ENCODE results near the gene TRAF2. TPM values are rescaled to one million over a fixed set of nuclear protein-coding genes. Genes with fewer than 3 reads are reported as not detected.
A peak's percentile ranks its signal among the peaks of the same experiment; 100 is the strongest.

The TRAF2 gene
- total RNA-seq, 2 donors from 2014 or later: 5.2 to 30.7 TPM

GRCh38 chr9:136958473-136958872 is 72.2 kb downstream of the TRAF2 start:
- H3K4me3 ChIP-seq: no peak overlapping the region
- 80 to 83% methylated on average over 4 to 6 of the region's 7 CpGs for WGBS, 2 donors

GRCh38 chr9:136958898-136959850 is 72.9 kb downstream of the TRAF2 start:
- Histone ChIP-seq H3K27me3 (no peaks in the 10 kb centered on the region), H3K9me3 (no peaks in the 10 kb centered on the region), H3K4me1 (no peaks in the 10 kb centered on the region), H3K36me3 (replicated peaks in 1 of 2; ENCODE audit: insufficient read depth in 1 of 2, low read depth in 2 of 2) (no peaks in the 10 kb centered on the region), H3K27ac (no peak overlapping the region), H3K4me3 (no peak overlapping the region)
- ATAC-seq (no peak), DNase-seq (no peak)
- TF ChIP-seq POLR2A (IDR thresholded peaks at IDR 0.05): no peak
- TF ChIP-seq CTCF (IDR thresholded peaks at IDR 0.05): no peak
- intact Hi-C loops (cut with DNase I): no loop called here
- WGBS, 2 donors: 81 to 86% methylated on average over 7 to 27 of the region's 28 CpGs

More at GRCh38 chr9:136958473-136958872, 72.2 kb downstream of the TRAF2 start:
- intact Hi-C loops (cut with DNase I): no loop called here
- Histone ChIP-seq H3K27ac (no peak overlapping the region), H3K27me3 (no peaks in the 10 kb centered on the region), H3K4me1 (no peaks in the 10 kb centered on the region), H3K36me3 (replicated peaks in 1 of 2; ENCODE audit: insufficient read depth in 1 of 2, low read depth in 2 of 2) (no peaks in the 10 kb centered on the region), H3K9me3 (no peaks in the 10 kb centered on the region)
- ATAC-seq (peak; percentile 10), DNase-seq (no peak)
- TF ChIP-seq POLR2A (IDR thresholded peaks at IDR 0.05) (no peak), CTCF (IDR thresholded peaks at IDR 0.05) (no peak)

- no peak for TF ChIP-seq POLR2A (IDR thresholded peaks at IDR 0.05)
- TF ChIP-seq CTCF (IDR thresholded peaks at IDR 0.05): no peak
- Histone ChIP-seq H3K9me3 (no peaks in the 10 kb centered on the region), H3K36me3 (replicated peaks in 1 of 2; ENCODE audit: insufficient read depth in 1 of 2, low read depth in 2 of 2) (no peaks in the 10 kb centered on the region), H3K27ac (no peak overlapping the region), H3K4me3 (no peak overlapping the region), H3K4me1 (no peaks in the 10 kb centered on the region), H3K27me3 (no peaks in the 10 kb centered on the region)
- DNase-seq (no peak), ATAC-seq (no peak)
- WGBS, 2 donors: 77 to 86% methylated on average over 9 to 17 of the region's 19 CpGs
- intact Hi-C loops (cut with DNase I): no loop called here
Observed at GRCh38 chr9:136960212-136960937, 74.1 kb downstream of the TRAF2 start.

GRCh38 chr9:136960938-136961275 is 74.6 kb downstream of the TRAF2 start:
- Histone ChIP-seq H3K27me3 (no peaks in the 10 kb centered on the region), H3K4me3 (no peak overlapping the region), H3K36me3 (replicated peaks in 1 of 2; ENCODE audit: insufficient read depth in 1 of 2, low read depth in 2 of 2) (no peaks in the 10 kb centered on the region), H3K27ac (no peak overlapping the region), H3K9me3 (no peaks in the 10 kb centered on the region), H3K4me1 (peaks cover under 1% of the 10 kb centered on the region)
- no peak for TF ChIP-seq POLR2A (IDR thresholded peaks at IDR 0.05)
- no peak for TF ChIP-seq CTCF (IDR thresholded peaks at IDR 0.05)
- DNase-seq (no peak), ATAC-seq (no peak)
- intact Hi-C loops (cut with DNase I): no loop called here
- 86 to 87% methylated on average over 3 to 15 of the region's 15 CpGs for WGBS, 2 donors
